ENCODE measurements around the gene EGLN2. TPM values are rescaled to one million over a fixed set of nuclear protein-coding genes. Genes with fewer than 3 reads are reported as not detected.
"Not testable (repeated sequence)": the region's sequence is repeated elsewhere in the genome, so short reads cannot be mapped to it uniquely, and the experiment has no call there.

Gene EGLN2
- total RNA-seq, 1 donor from 2014 or later: 99.9 TPM

- no peak for TF ChIP-seq CTCF (IDR thresholded peaks at IDR 0.05; ENCODE audit: insufficient read depth, low read length, poor library complexity, severe bottlenecking)
- H3K4me3 ChIP-seq (ENCODE audit: low read depth, low read length): no peak overlapping the region
- H3K36me3 ChIP-seq (ENCODE audit: control insufficient read depth, insufficient read depth, low read length): peaks cover 5% of the 10 kb centered on the region
- no peaks in the 10 kb centered on the region for H3K27me3 ChIP-seq (ENCODE audit: control insufficient read depth, insufficient read depth, low read length)
- DNase-seq (ENCODE audit: low read depth): no peak
These were observed 36.1 kb upstream of the EGLN2 start for GRCh38 chr19:40762754-40763470.

GRCh38 chr19:40763526-40763925 lies 35.5 kb upstream of the EGLN2 start:
- DNase-seq (ENCODE audit: low read depth): no peak
- Histone ChIP-seq H3K27me3 (ENCODE audit: control insufficient read depth, insufficient read depth, low read length) (no peaks in the 10 kb centered on the region), H3K4me3 (ENCODE audit: low read depth, low read length) (no peak overlapping the region), H3K36me3 (ENCODE audit: control insufficient read depth, insufficient read depth, low read length) (peaks cover 5% of the 10 kb centered on the region)
- no peak for TF ChIP-seq CTCF (IDR thresholded peaks at IDR 0.05; ENCODE audit: insufficient read depth, low read length, poor library complexity, severe bottlenecking)

- TF ChIP-seq CTCF (IDR thresholded peaks at IDR 0.05; ENCODE audit: insufficient read depth, low read length, poor library complexity, severe bottlenecking): no peak
These were observed 35.0 kb upstream of the EGLN2 start for GRCh38 chr19:40763963-40764362.

GRCh38 chr19:40766385-40766784 lies 32.6 kb upstream of the EGLN2 start:
- not testable (repeated sequence) for H3K36me3 ChIP-seq (ENCODE audit: control insufficient read depth, insufficient read depth, low read length); H3K4me3 ChIP-seq (ENCODE audit: low read depth, low read length); H3K27me3 ChIP-seq (ENCODE audit: control insufficient read depth, insufficient read depth, low read length); DNase-seq (ENCODE audit: low read depth)

More at GRCh38 chr19:40763963-40764362, 35.0 kb upstream of the EGLN2 start:
- H3K4me3 ChIP-seq (ENCODE audit: low read depth, low read length): no peak overlapping the region
- DNase-seq (ENCODE audit: low read depth): no peak
- H3K36me3 ChIP-seq (ENCODE audit: control insufficient read depth, insufficient read depth, low read length): peaks cover 5% of the 10 kb centered on the region
- H3K27me3 ChIP-seq (ENCODE audit: control insufficient read depth, insufficient read depth, low read length): no peaks in the 10 kb centered on the region

- Histone ChIP-seq H3K4me3 (ENCODE audit: low read depth, low read length) (no peak overlapping the region), H3K27me3 (ENCODE audit: control insufficient read depth, insufficient read depth, low read length) (no peaks in the 10 kb centered on the region), H3K36me3 (ENCODE audit: control insufficient read depth, insufficient read depth, low read length) (peaks cover 3% of the 10 kb centered on the region)
- no peak for DNase-seq (ENCODE audit: low read depth)
- no peak for TF ChIP-seq CTCF (IDR thresholded peaks at IDR 0.05; ENCODE audit: insufficient read depth, low read length, poor library complexity, severe bottlenecking)
These were observed 30.1 kb upstream of the EGLN2 start for GRCh38 chr19:40768869-40769268.

- not testable (repeated sequence) for H3K4me3 ChIP-seq (ENCODE audit: low read depth, low read length); H3K36me3 ChIP-seq (ENCODE audit: control insufficient read depth, insufficient read depth, low read length); H3K27me3 ChIP-seq (ENCODE audit: control insufficient read depth, insufficient read depth, low read length); DNase-seq (ENCODE audit: low read depth)
These were observed 27.7 kb upstream of the EGLN2 start for GRCh38 chr19:40771101-40771862.
